WTC11 (cell line): Measurements from ENCODE around the gene TENT4B. TPM values are rescaled to one million over a fixed set of nuclear protein-coding genes. Genes with fewer than 3 reads are reported as not detected.

Experiments used
- ATAC-seq: fragments of 200-7000 bp; cut with Tn5 transposase; 2 replicates; pipeline ENCODE4 v1.10.0; 2021; ENCODE audit warnings: mild to moderate bottlenecking, moderate library complexity
- CTCF ChIA-PET: fragments of 300-600 bp; sonication (Branson Sonifier 250); formaldehyde crosslinking; loops from one replicate; lab custom pipeline; 2021; ENCODE audit warnings: antibody characterized with exemption; lab: Charles Lee
- POLR2A ChIA-PET: fragments of 350-600 bp; sonication (Branson Sonifier 250); formaldehyde crosslinking; loops from one replicate; lab custom pipeline; 2021; ENCODE audit warnings: antibody characterized with exemption; lab: Charles Lee
- DNase-seq: peaks from one replicate; pipeline ENCODE4 v3.0.0; 2021; ENCODE audit warnings: low spot score
- H3K27ac Mint-ChIP-seq: 2 replicates; pipeline ENCODE4 v1.8.0; 2021; ENCODE audit warnings: mixed read lengths
- H3K27me3 Mint-ChIP-seq: 2 replicates; pipeline ENCODE4 v1.8.0; 2021; ENCODE audit warnings: low read depth, mild to moderate bottlenecking, moderate library complexity, mixed read lengths
- H3K36me3 Mint-ChIP-seq: 2 replicates; pipeline ENCODE4 v1.8.0; 2021; ENCODE audit warnings: mixed read lengths
- H3K4me1 Mint-ChIP-seq: 2 replicates; pipeline ENCODE4 v1.8.0; 2022; ENCODE audit warnings: mixed read lengths
- H3K4me3 Mint-ChIP-seq: 2 replicates; pipeline ENCODE4 v1.8.0; 2021; ENCODE audit warnings: mild to moderate bottlenecking, moderate library complexity, mixed read lengths
- H3K9me3 Mint-ChIP-seq: 2 replicates; pipeline ENCODE4 v1.8.0; 2021; ENCODE audit warnings: mixed read lengths
- AR ChIP-seq: fragments of 250-450 bp; sonication (Bioruptor Pico); IDR thresholded peaks from 2 replicates; pipeline ENCODE4 v1.9.0; 2021; ENCODE audit warnings: mild to moderate bottlenecking
- ATF6 ChIP-seq: sonication (generic); formaldehyde crosslinking; IDR thresholded peaks from 2 replicates; pipeline ENCODE4 v1.8.1; 2023; ENCODE audit warnings: mild to moderate bottlenecking, missing genetic modification reagents
- E2F1 ChIP-seq: sonication (generic); formaldehyde crosslinking; IDR thresholded peaks from 2 replicates; pipeline ENCODE4 v1.8.0; 2022; ENCODE audit warnings: mild to moderate bottlenecking, missing genetic modification reagents
- ELF4 ChIP-seq: sonication (generic); formaldehyde crosslinking; IDR thresholded peaks from 2 replicates; pipeline ENCODE4 v1.8.1; 2022; ENCODE audit warnings: low read depth, mild to moderate bottlenecking, moderate library complexity, missing genetic modification reagents
- FOXP1 ChIP-seq: sonication (generic); formaldehyde crosslinking; IDR thresholded peaks from 2 replicates; pipeline ENCODE4 v1.8.0; 2022; ENCODE audit warnings: missing genetic modification reagents, mild to moderate bottlenecking, moderate library complexity, borderline replicate concordance
- FOXP4 ChIP-seq: sonication (generic); formaldehyde crosslinking; IDR thresholded peaks from 2 replicates; pipeline ENCODE4 v1.8.0; 2022; ENCODE audit warnings: mild to moderate bottlenecking, missing genetic modification reagents
- HMGXB4 ChIP-seq: sonication (generic); formaldehyde crosslinking; IDR thresholded peaks from 2 replicates; pipeline ENCODE4 v1.8.1; 2023; ENCODE audit warnings: mild to moderate bottlenecking, moderate library complexity, missing genetic modification reagents
- IRF2 ChIP-seq: sonication (generic); formaldehyde crosslinking; IDR thresholded peaks from 2 replicates; pipeline ENCODE4 v1.8.0; 2022; ENCODE audit warnings: low read depth, missing genetic modification reagents, borderline replicate concordance
- JUN ChIP-seq: sonication (generic); formaldehyde crosslinking; IDR thresholded peaks from 2 replicates; pipeline ENCODE4 v1.8.0; 2023; ENCODE audit warnings: mild to moderate bottlenecking, missing genetic modification reagents
- KAT7 ChIP-seq: sonication (generic); formaldehyde crosslinking; IDR thresholded peaks from 2 replicates; pipeline ENCODE4 v1.8.1; 2023; ENCODE audit warnings: missing genetic modification reagents, mild to moderate bottlenecking, borderline replicate concordance
- MAX ChIP-seq: sonication (generic); formaldehyde crosslinking; IDR thresholded peaks from 2 replicates; pipeline ENCODE4 v1.8.0; 2022; ENCODE audit warnings: mild to moderate bottlenecking, missing genetic modification reagents
- NR1H2 ChIP-seq: sonication (generic); formaldehyde crosslinking; IDR thresholded peaks from 2 replicates; pipeline ENCODE4 v1.9.0; 2021; ENCODE audit warnings: mild to moderate bottlenecking, moderate library complexity, missing genetic modification reagents
- PRRX2 ChIP-seq: fragments of 250-450 bp; sonication (Bioruptor Pico); IDR thresholded peaks from 2 replicates; pipeline ENCODE4 v1.8.0; 2021; ENCODE audit warnings: mild to moderate bottlenecking
- SMAD3 ChIP-seq: sonication (generic); formaldehyde crosslinking; IDR thresholded peaks from 2 replicates; pipeline ENCODE4 v1.8.0; 2022; ENCODE audit warnings: missing genetic modification reagents, mild to moderate bottlenecking, borderline replicate concordance
- SMAD4 ChIP-seq: sonication (generic); formaldehyde crosslinking; IDR thresholded peaks from 2 replicates; pipeline ENCODE4 v1.8.0; 2022; ENCODE audit warnings: mild to moderate bottlenecking, missing genetic modification reagents
- TEAD4 ChIP-seq: sonication (generic); formaldehyde crosslinking; IDR thresholded peaks from 2 replicates; pipeline ENCODE4 v1.8.0; 2022; ENCODE audit warnings: mild to moderate bottlenecking, missing genetic modification reagents
- USF1 ChIP-seq: sonication (generic); formaldehyde crosslinking; IDR thresholded peaks from 2 replicates; pipeline ENCODE4 v1.8.0; 2022; ENCODE audit warnings: mild to moderate bottlenecking, missing genetic modification reagents
- ZNF219 ChIP-seq: sonication (generic); formaldehyde crosslinking; IDR thresholded peaks from 2 replicates; pipeline ENCODE4 v1.8.0; 2023; ENCODE audit warnings: missing genetic modification reagents, mild to moderate bottlenecking, borderline replicate concordance
- ZNF512 ChIP-seq: sonication (generic); formaldehyde crosslinking; IDR thresholded peaks from 2 replicates; pipeline ENCODE4 v1.8.1; 2022; ENCODE audit warnings: missing genetic modification reagents, borderline replicate concordance
- ZSCAN18 ChIP-seq: fragments of 250-450 bp; sonication (Bioruptor Pico); IDR thresholded peaks from 2 replicates; pipeline ENCODE4 v2.1.2; 2022; ENCODE audit warnings: mild to moderate bottlenecking, moderate library complexity
- total RNA-seq: library from RNA; stranded (reverse); gene quantifications from 3 replicates; pipeline ENCODE4 v1.2.3, GENCODE V29; 2021

TENT4B gene
- total RNA-seq, 1 experiment from 2014 or later, result 14.3 TPM

GRCh38 chr16:50195276-50195675 lies 42.2 kb downstream of the TENT4B start:
- POLR2A ChIA-PET, result no interaction called here
- no peak overlapping the region for H3K4me3 Mint-ChIP-seq
- no peaks in the 10 kb centered on the region; the same call in none of the 2 replicates for H3K36me3 Mint-ChIP-seq
- no peak for TF ChIP-seq E2F1
- no peak for TF ChIP-seq MAX
- TF ChIP-seq ATF6, result no peak
- TF ChIP-seq SMAD3, result no peak
- TF ChIP-seq KAT7, result no peak
- no peak for TF ChIP-seq ZNF219 (CRISPR knock-in tag)
- TF ChIP-seq AR (CRISPR knock-in tag), result no peak
- no peak for TF ChIP-seq FOXP1 (CRISPR knock-in tag)
- no peak for TF ChIP-seq NR1H2 (CRISPR knock-in tag)
- no peak for TF ChIP-seq ELF4 (CRISPR knock-in tag)
- no peak for TF ChIP-seq USF1 (CRISPR knock-in tag)
- TF ChIP-seq HMGXB4 (CRISPR knock-in tag), result no peak
- no peak for TF ChIP-seq FOXP4 (CRISPR knock-in tag)
- no peak for TF ChIP-seq TEAD4 (CRISPR knock-in tag)
- TF ChIP-seq IRF2 (CRISPR knock-in tag), result no peak
- no peak for TF ChIP-seq ZNF512
- TF ChIP-seq PRRX2, result no peak
- TF ChIP-seq SMAD4 (CRISPR knock-in tag), result no peak
- TF ChIP-seq JUN (CRISPR knock-in tag), result no peak
- no peak for TF ChIP-seq ZSCAN18 (CRISPR knock-in tag)
- 0 out of 2 replicates have a peak, but pooled peaks cover 6% of the 10 kb centered on the region for H3K4me1 Mint-ChIP-seq
- CTCF ChIA-PET, result interaction anchor here (1.2 to 1.5 kb wide), 2 partner anchors 15 to 170 kb away, joined by 4 to 8 read pairs; partner anchors contain the start of gene CNEP1R1
- no peak overlapping the region for H3K27ac Mint-ChIP-seq
- H3K27me3 Mint-ChIP-seq, result no peaks in the 10 kb centered on the region
- ATAC-seq (no peak), DNase-seq (no peak)
- peaks cover 5% of the 10 kb centered on the region; the same call in 1 of the 2 replicates for H3K9me3 Mint-ChIP-seq
